Adrenal gland (tissue), 12 donors: ENCODE results near the gene SNAPIN. TPM values are rescaled to one million over a fixed set of nuclear protein-coding genes. Genes with fewer than 3 reads are reported as not detected.

Experiments used
- DNase-seq, 7 donors: peaks; one replicate each; pipeline ENCODE4 v3.0.0-alpha.2; 2019 to 2020
- H3K27ac ChIP-seq, 5 donors: fragments of 200-600 bp; sonication (generic) in 4 of 5; 1 replicate in 3 of 5; 2 replicates in 2 of 5; pipeline versions ENCODE4 v1.5.1 to v1.8.0; 2016 to 2020; ENCODE audit warnings: mild to moderate bottlenecking in 1 of 5
- H3K27me3 ChIP-seq: fragments of 200-600 bp; 2 replicates; pipeline ENCODE4 v1.8.0; 2021
- H3K36me3 ChIP-seq, 2 donors: fragments of 200-600 bp; replicated peaks in 1 of 2; 1 replicate in 1 of 2; 2 replicates in 1 of 2; pipeline versions ENCODE4 v1.5.1 to v1.8.0; 2018 to 2022
- H3K4me1 ChIP-seq, 2 donors: fragments of 200-600 bp; replicated peaks in 1 of 2; 1 replicate in 1 of 2; 2 replicates in 1 of 2; pipeline versions ENCODE4 v1.5.1 to v1.8.0; 2018 to 2021
- H3K4me3 ChIP-seq, 4 donors: fragments of 200-600 bp; sonication (generic) in 3 of 4; one replicate each; pipeline ENCODE4 v1.5.1; 2016 to 2018
- H3K9me3 ChIP-seq, 3 donors: fragments of 200-600 bp; sonication (generic) in 1 of 3; replicated peaks in 1 of 3; 1 replicate in 2 of 3; 2 replicates in 1 of 3; pipeline versions ENCODE4 v1.5.1 to v1.8.0; 2016 to 2021
- CTCF ChIP-seq, 6 experiments: fragments of 450-650 bp in 4 of 6; fragments of 200-600 bp in 2 of 6; sonication (generic) in 1 of 6; IDR thresholded peaks; 1 replicate in 5 of 6; 2 replicates in 1 of 6; pipeline versions ENCODE4 v1.5.1 to v1.8.0; 2016 to 2021; ENCODE audit warnings: antibody characterized with exemption in 6 of 6, mild to moderate bottlenecking in 2 of 6, moderate library complexity in 1 of 6
- POLR2A ChIP-seq, 2 donors: fragments of 450-650 bp; IDR thresholded peaks; one replicate each; pipeline ENCODE4 v1.6.1; 2017; ENCODE audit warnings: antibody characterized with exemption in 2 of 2, mild to moderate bottlenecking in 2 of 2, moderate library complexity in 1 of 2
- WGBS, 4 donors: extraction: QIAGEN DNeasy Blood & Tissue Kit in 2 of 4; methylation state at CpG; one replicate each; pipeline versions ENCODE4 v1.1.5 to v1.1.7; 2013 to 2017; 5-methylcytosine and 5-hydroxymethylcytosine counted together
- intact Hi-C, 2 donors: fragments of 100-400 bp; cut with DNase I; formaldehyde crosslinking; loops; one replicate each; pipeline versions ENCODE4 v1.14.1 to v1.15.0; 2022 to 2023
- polyA plus RNA-seq, 3 donors: library from polyadenylated mRNA; stranded (reverse); fragments of 200-250 nt in 2 of 3; fragments of 350-450 nt in 1 of 3; fragmentation: Illumina TruSeq in 1 of 3; extraction: RNeasy Lipid Tissue Mini Kit (QIAGEN cat#74804) in 1 of 3; gene quantifications; one replicate each; pipeline ENCODE4 v1.2.3, GENCODE V29; 2013 to 2014
- total RNA-seq, 9 donors: library from RNA; depleted of rRNA in 4 of 9; stranded (reverse); fragments of >200 nt in 4 of 9; fragments of 120-200 nt in 1 of 9; fragmentation: NEBNext Ultra II Directional in 1 of 9; extraction: Animal tissue kit (Norgen Biotek cat#: 25700) in 1 of 9; gene quantifications; one replicate each; pipeline versions ENCODE4 v1.1.0 to v1.2.4, GENCODE V29; 2013 to 2023
- donor health status: healthy with polysubstance abuse.
- donor health status: Bipolar disorder and iron deficiency.
- donor health status: DM: yes; HTN: yes; CAD: no.
- donor health status: DM: no; HTN: no; CAD: no.
- donor health status: DM: no; HTN: no; CAD: no.
- donor health status: DM: yes; HTN: yes; CAD: no.

The SNAPIN gene
- total and polyA plus RNA-seq, 12 donors, result 37.7 to 176 (median 70.1) TPM

DNA sequence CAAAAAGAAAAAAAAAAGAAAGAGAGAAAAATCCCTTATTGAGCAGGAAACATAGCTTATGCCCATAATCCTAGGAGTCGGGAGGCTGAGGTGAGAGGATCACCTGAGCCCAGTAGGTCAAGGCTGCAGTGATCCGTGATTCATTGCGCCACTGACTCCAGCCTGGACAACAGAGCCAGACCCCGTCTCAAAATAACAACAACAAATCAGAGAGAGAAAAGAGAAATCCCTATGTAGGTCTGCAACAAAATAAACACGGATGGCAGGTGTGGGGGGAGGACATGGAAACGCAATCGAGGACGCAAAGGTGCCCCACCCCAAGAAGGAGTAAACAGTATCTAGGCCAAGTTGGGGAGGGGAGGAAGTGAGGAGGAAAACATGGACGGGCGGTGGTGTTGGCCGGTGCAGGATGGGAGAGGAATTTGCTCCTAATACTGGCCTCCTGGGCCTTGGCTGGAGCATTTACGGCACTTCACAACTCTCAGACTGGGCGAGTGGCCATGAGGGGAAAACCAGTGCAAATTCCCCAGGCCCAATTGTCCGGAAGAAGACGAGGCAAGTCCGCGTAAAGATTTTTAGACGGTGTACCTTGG, 25.2 kb upstream of the SNAPIN start:
- H3K4me3 ChIP-seq, result peak overlapping the region in 1 of 4 donors; percentile 78
- intact Hi-C loops, result no loop called here
- TF ChIP-seq POLR2A (IDR thresholded peaks at IDR 0.05) (no peak), CTCF (IDR thresholded peaks at IDR 0.05) (peak in 1 of 6 experiments; percentile 5)
- peaks cover 25 to 37% of the 10 kb centered on the region in 2 donors for H3K4me1 ChIP-seq
- H3K9me3 ChIP-seq, result no peaks in the 10 kb centered on the region
- H3K36me3 ChIP-seq, result peaks cover 0 to 21% of the 10 kb centered on the region in 2 donors
- H3K27me3 ChIP-seq, result no peaks in the 10 kb centered on the region
- H3K27ac ChIP-seq, result peak overlapping the region in 4 of 5 donors; percentile 34 to 100 (median 100)
- WGBS, 4 donors, result 39 to 63% (median 43%) methylated on average over 17 to 18 of the region's 18 CpGs
- peak in 1 of 7 donors; percentile 24 for DNase-seq

GRCh38 chr1:153633754-153634665, 24.5 kb upstream of the SNAPIN start, which contains the start of gene CHTOP:
Gene CHTOP (plus strand): TSS chr1:153634066. CDS start chr1:153636589, 2,523 bp downstream.
- no peaks in the 10 kb centered on the region for H3K27me3 ChIP-seq
- H3K9me3 ChIP-seq, result no peaks in the 10 kb centered on the region
- intact Hi-C loops, result no loop called here
- TF ChIP-seq CTCF (IDR thresholded peaks at IDR 0.05), result peak in 3 of 6 experiments; percentile 6 to 41 (median 35)
- TF ChIP-seq POLR2A (IDR thresholded peaks at IDR 0.05), result peak; percentile 74 to 87
- peak within 1 kb of the TSS; percentile 97 to 100 (median 99) for H3K27ac ChIP-seq
- H3K36me3 ChIP-seq, result peaks cover 0 to 29% of the 10 kb centered on the region in 2 donors
- 1 to 7% (median 2%) methylated on average over 14 to 65 of the region's 65 CpGs for WGBS, 4 donors
- DNase-seq, result peak; percentile 97 to 99 (median 99)
- peak within 1 kb of the TSS; percentile 65 to 96 (median 85) for H3K4me3 ChIP-seq
- H3K4me1 ChIP-seq, result peaks cover 25 to 41% of the 10 kb centered on the region in 2 donors

DNA sequence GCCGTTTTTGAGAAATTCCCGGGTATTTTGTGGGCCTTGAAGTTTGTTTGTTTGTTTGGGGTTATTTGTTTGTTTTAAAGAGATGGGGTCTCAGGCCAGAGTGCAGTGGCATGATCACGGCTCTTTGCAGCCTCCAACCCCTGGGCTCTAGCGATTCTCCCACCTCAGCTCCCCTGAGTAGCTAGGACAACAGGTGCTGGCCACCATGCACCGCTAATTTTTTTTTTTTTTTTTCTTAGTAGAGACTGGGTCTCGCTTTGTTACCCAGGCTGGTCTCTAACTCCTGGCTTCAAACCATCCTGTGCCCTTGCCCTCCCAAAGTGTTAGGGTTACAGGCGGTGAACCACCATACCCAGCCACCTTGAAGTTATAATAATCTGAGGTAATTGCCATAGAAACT, 22.6 kb upstream of the SNAPIN start:
- peak overlapping the region in 1 of 4 donors; percentile 78 for H3K4me3 ChIP-seq
- H3K27ac ChIP-seq, result peak overlapping the region in 3 of 5 donors; percentile 98 to 100 (median 100)
- no peaks in the 10 kb centered on the region for H3K27me3 ChIP-seq
- peaks cover 25 to 41% of the 10 kb centered on the region in 2 donors for H3K4me1 ChIP-seq
- intact Hi-C loops, result no loop called here
- H3K9me3 ChIP-seq, result no peaks in the 10 kb centered on the region
- no peak for TF ChIP-seq CTCF (IDR thresholded peaks at IDR 0.05)
- no peak for TF ChIP-seq POLR2A (IDR thresholded peaks at IDR 0.05)
- peaks cover 0 to 47% of the 10 kb centered on the region in 2 donors for H3K36me3 ChIP-seq
- no peak for DNase-seq
- WGBS, 4 donors, result 78 to 89% (median 83%) methylated on average over 7 of the region's 7 CpGs

DNA sequence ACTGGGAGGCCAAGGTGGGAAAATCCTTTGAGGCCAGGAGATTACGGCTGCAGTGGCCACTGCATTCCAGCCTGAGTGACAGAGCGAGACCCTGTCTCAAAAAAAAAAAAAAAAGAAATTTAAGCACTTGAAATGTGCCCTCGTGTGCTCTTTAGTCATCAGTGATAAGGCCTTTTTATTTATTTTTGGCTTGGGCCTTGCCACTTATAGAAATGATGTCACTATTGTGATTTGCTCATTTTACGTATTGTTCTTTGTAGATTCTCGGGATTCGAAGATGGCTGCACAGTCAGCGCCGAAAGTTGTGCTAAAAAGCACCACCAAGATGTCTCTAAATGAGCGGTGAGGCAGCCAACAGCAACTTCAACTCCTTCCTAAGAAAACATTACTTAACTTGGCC, 22.2 kb upstream of the SNAPIN start:
- DNase-seq, result no peak
- peaks cover 25 to 41% of the 10 kb centered on the region in 2 donors for H3K4me1 ChIP-seq
- peak overlapping the region in 2 of 5 donors; percentile 16 to 100 for H3K27ac ChIP-seq
- H3K4me3 ChIP-seq, result no peak overlapping the region
- no peaks in the 10 kb centered on the region for H3K9me3 ChIP-seq
- peaks cover 0 to 52% of the 10 kb centered on the region in 2 donors for H3K36me3 ChIP-seq
- intact Hi-C loops, result no loop called here
- WGBS, 4 donors, result 80 to 88% (median 87%) methylated on average over 9 of the region's 9 CpGs
- TF ChIP-seq POLR2A (IDR thresholded peaks at IDR 0.05), result no peak
- no peak for TF ChIP-seq CTCF (IDR thresholded peaks at IDR 0.05)
- H3K27me3 ChIP-seq, result no peaks in the 10 kb centered on the region
